ENCODE data around the gene SSTR4.

GRCh38 chr20:23002276-23002675 is 32.8 kb upstream of the SSTR4 start:
- TF ChIP-seq EP300 (IDR thresholded peaks at IDR 0.05) (no peak), POLR2A (IDR thresholded peaks at IDR 0.05) (no peak)
- TF ChIP-seq, protein P1, sequence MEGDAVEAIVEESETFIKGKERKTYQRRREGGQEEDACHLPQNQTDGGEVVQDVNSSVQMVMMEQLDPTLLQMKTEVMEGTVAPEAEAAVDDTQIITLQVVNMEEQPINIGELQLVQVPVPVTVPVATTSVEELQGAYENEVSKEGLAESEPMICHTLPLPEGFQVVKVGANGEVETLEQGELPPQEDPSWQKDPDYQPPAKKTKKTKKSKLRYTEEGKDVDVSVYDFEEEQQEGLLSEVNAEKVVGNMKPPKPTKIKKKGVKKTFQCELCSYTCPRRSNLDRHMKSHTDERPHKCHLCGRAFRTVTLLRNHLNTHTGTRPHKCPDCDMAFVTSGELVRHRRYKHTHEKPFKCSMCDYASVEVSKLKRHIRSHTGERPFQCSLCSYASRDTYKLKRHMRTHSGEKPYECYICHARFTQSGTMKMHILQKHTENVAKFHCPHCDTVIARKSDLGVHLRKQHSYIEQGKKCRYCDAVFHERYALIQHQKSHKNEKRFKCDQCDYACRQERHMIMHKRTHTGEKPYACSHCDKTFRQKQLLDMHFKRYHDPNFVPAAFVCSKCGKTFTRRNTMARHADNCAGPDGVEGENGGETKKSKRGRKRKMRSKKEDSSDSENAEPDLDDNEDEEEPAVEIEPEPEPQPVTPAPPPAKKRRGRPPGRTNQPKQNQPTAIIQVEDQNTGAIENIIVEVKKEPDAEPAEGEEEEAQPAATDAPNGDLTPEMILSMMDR (IDR thresholded peaks at IDR 0.05): no peak

All from ovary (tissue), 3 donors.